HG03442 (cell line): ENCODE measurements around the gene TRPM7.
"Not testable (repeated sequence)": the region's sequence is repeated elsewhere in the genome, so short reads cannot be mapped to it uniquely, and the experiment has no call there.

Experiments used
- ATAC-seq: cut with Tn5 transposase; IDR thresholded peaks from one replicate; pipeline ENCODE4 v1.9.1; 2021; ENCODE audit warnings: mild to moderate bottlenecking, moderate library complexity; ENCODE audit not compliant: unreplicated experiment

TRPM7 gene

GRCh38 chr15:50686469-50687301, at the start of gene TRPM7:
TRPM7 (minus strand) TSS chr15:50686797; CDS start chr15:50686533, 264 bp downstream.
- ATAC-seq = peak; percentile 80

GRCh38 chr15:50735156-50735555, 48.6 kb upstream of the TRPM7 start:
- ATAC-seq = no peak

GRCh38 chr15:50726315-50726714, 39.7 kb upstream of the TRPM7 start:
- no peak for ATAC-seq

- no peak for ATAC-seq
These were observed 32.1 kb upstream of the TRPM7 start for GRCh38 chr15:50718700-50719125.

- ATAC-seq = no peak
These were observed 25.4 kb upstream of the TRPM7 start for GRCh38 chr15:50712018-50712417.

GRCh38 chr15:50710585-50710984, 24.0 kb upstream of the TRPM7 start:
- no peak for ATAC-seq

GRCh38 chr15:50707878-50708427, 21.4 kb upstream of the TRPM7 start:
- ATAC-seq = no peak

- ATAC-seq = no peak
These were observed 16.3 kb upstream of the TRPM7 start for GRCh38 chr15:50702762-50703334.

- no peak for ATAC-seq
These were observed 11.5 kb upstream of the TRPM7 start for GRCh38 chr15:50698101-50698500.

- ATAC-seq = no peak
These were observed 10.7 kb upstream of the TRPM7 start for GRCh38 chr15:50697109-50697797.

- not testable (repeated sequence) for ATAC-seq
These were observed 8.1 kb upstream of the TRPM7 start for GRCh38 chr15:50694634-50695165.

- no peak for ATAC-seq
These were observed 805 bp upstream of the TRPM7 start for GRCh38 chr15:50687302-50687902.

GRCh38 chr15:50685976-50686468, 575 bp downstream of the TRPM7 start:
- ATAC-seq = peak; percentile 49

GRCh38 chr15:50685191-50685975, 1.2 kb downstream of the TRPM7 start:
- ATAC-seq = no peak

- no peak for ATAC-seq
These were observed 5.1 kb downstream of the TRPM7 start for GRCh38 chr15:50681467-50681866.

GRCh38 chr15:50676799-50677483, 9.7 kb downstream of the TRPM7 start:
- ATAC-seq = no peak

- no peak for ATAC-seq
These were observed 11.0 kb downstream of the TRPM7 start for GRCh38 chr15:50675535-50676144.

GRCh38 chr15:50670115-50670514, 16.5 kb downstream of the TRPM7 start:
- no peak for ATAC-seq

GRCh38 chr15:50669611-50670010, 17.0 kb downstream of the TRPM7 start:
- ATAC-seq = no peak
